Endothelial cell of umbilical vein (primary cell): ENCODE measurements around the gene AGK. TPM values are rescaled to one million over a fixed set of nuclear protein-coding genes. Genes with fewer than 3 reads are reported as not detected.

ENCODE experiments used
- BruUV-seq: library from RNA; stranded (reverse); fragments of 400-500 nt; replicated peaks from 2 replicates; lab custom pipeline; 2021; lab: Mats Ljungman, UMichigan
- CTCF ChIA-PET: fragments of 300-600, 350-600 bp; sonication (Branson Sonifier 250); formaldehyde crosslinking; loops from one replicate; lab custom pipeline; 2021; ENCODE audit warnings: antibody characterized with exemption, inconsistent platforms; lab: Charles Lee
- POLR2A ChIA-PET: fragments of 300-600, 350-600 bp; sonication (Branson Sonifier 250); formaldehyde crosslinking; loops from one replicate; lab custom pipeline; 2021; ENCODE audit warnings: antibody characterized with exemption, inconsistent platforms; lab: Charles Lee
- DNase-seq: peaks from one replicate; pipeline ENCODE4 v3.0.0-alpha.2; 2011; ENCODE audit warnings: low read depth, low spot score
- FAIRE-seq: peaks from 2 replicates; lab custom pipeline; 2011; peaks lifted over from hg19 to GRCh38; lab: Jason Lieb, UNC
- H2AFZ ChIP-seq: 2 replicates; pipeline ENCODE4 v1.6.0; 2012; ENCODE audit warnings: low read depth, low read length, control low read depth, inconsistent platforms
- H3K27ac ChIP-seq: 2 replicates; pipeline ENCODE4 v1.5.1; 2011; ENCODE audit warnings: low read depth, mild to moderate bottlenecking, control low read depth, low read length, moderate library complexity; ENCODE audit not compliant: insufficient read depth
- H3K27me3 ChIP-seq, 2 experiments: 2 replicates each; pipeline versions ENCODE4 v1.6.0 to v1.6.1; 2011; ENCODE audit warnings: low read length in 2 of 2, mixed read lengths in 1 of 2; ENCODE audit not compliant: control insufficient read depth in 2 of 2, insufficient read depth in 2 of 2
- H3K36me3 ChIP-seq, 2 experiments: 2 replicates in 1 of 2; 3 replicates in 1 of 2; pipeline ENCODE4 v1.5.1; 2011; ENCODE audit warnings: low read length in 2 of 2, mild to moderate bottlenecking in 1 of 2, moderate library complexity in 1 of 2; ENCODE audit not compliant: control insufficient read depth in 2 of 2, insufficient read depth in 2 of 2; ENCODE audit errors: extremely low read depth in 1 of 2
- H3K4me1 ChIP-seq: 3 replicates; pipeline ENCODE4 v1.5.1; 2011; ENCODE audit warnings: mild to moderate bottlenecking, low read length; ENCODE audit not compliant: control insufficient read depth, insufficient read depth; ENCODE audit errors: extremely low read depth
- H3K4me2 ChIP-seq: 2 replicates; pipeline ENCODE4 v1.6.1; 2011; ENCODE audit warnings: low read length, control low read depth, mixed read lengths; ENCODE audit not compliant: insufficient read depth
- H3K4me3 ChIP-seq, 3 experiments: fragments of 200-600 bp in 1 of 3; sonication (generic), shearing (Covaris generic) in 1 of 3; replicated peaks in 1 of 3; 2 replicates each; pipeline ENCODE4 v1.5.1; 2011 to 2016; ENCODE audit warnings: control low read depth in 3 of 3, low read length in 3 of 3, mild to moderate bottlenecking in 2 of 3, inconsistent platforms in 1 of 3, low read depth in 1 of 3, moderate library complexity in 1 of 3; ENCODE audit not compliant: insufficient read depth in 1 of 3
- H3K79me2 ChIP-seq: 2 replicates; pipeline ENCODE4 v1.6.0; 2012; ENCODE audit warnings: low read length, inconsistent platforms; ENCODE audit not compliant: control insufficient read depth, insufficient read depth
- H3K9ac ChIP-seq: replicated peaks from 2 replicates; pipeline ENCODE3; 2011; ENCODE audit warnings: low read length, control low read depth; ENCODE audit not compliant: insufficient read depth; ENCODE audit errors: extremely low read depth
- H3K9me1 ChIP-seq: replicated peaks from 3 replicates; pipeline ENCODE4 v1.6.0; 2011; ENCODE audit warnings: mild to moderate bottlenecking, low read length; ENCODE audit not compliant: control insufficient read depth, insufficient read depth; ENCODE audit errors: extremely low read depth
- H3K9me3 ChIP-seq: replicated peaks from 2 replicates; pipeline ENCODE4 v1.5.1; 2012; ENCODE audit warnings: low read length, inconsistent platforms; ENCODE audit not compliant: control insufficient read depth, insufficient read depth
- H4K20me1 ChIP-seq: replicated peaks from 2 replicates; pipeline ENCODE3; 2011; ENCODE audit warnings: mild to moderate bottlenecking, low read length; ENCODE audit not compliant: control insufficient read depth, insufficient read depth; ENCODE audit errors: extremely low read depth
- CTCF ChIP-seq, 2 donors: IDR thresholded peaks; 1 replicate in 1 of 2; 2 replicates in 1 of 2; pipeline ENCODE4 v1.5.1; 2011; ENCODE audit warnings: low read length in 2 of 2, mild to moderate bottlenecking in 2 of 2, moderate library complexity in 2 of 2, control low read depth in 1 of 2, inconsistent platforms in 1 of 2, low read depth in 1 of 2; ENCODE audit not compliant: insufficient read depth in 1 of 2; ENCODE audit errors: extremely low read depth in 1 of 2
- EZH2 ChIP-seq: IDR thresholded peaks from 2 replicates; pipeline ENCODE4 v1.6.1; 2012; ENCODE audit warnings: borderline replicate concordance, low read depth, mild to moderate bottlenecking, moderate library complexity, low read length, inconsistent platforms; ENCODE audit not compliant: severe bottlenecking
- FOS ChIP-seq: IDR thresholded peaks from 2 replicates; pipeline ENCODE4 v1.6.1; 2011; ENCODE audit warnings: mild to moderate bottlenecking, low read length, moderate library complexity, borderline replicate concordance; ENCODE audit not compliant: insufficient read depth
- GATA2 ChIP-seq: IDR thresholded peaks from 2 replicates; pipeline ENCODE4 v1.7.0; 2011; ENCODE audit warnings: low read depth, mild to moderate bottlenecking, moderate library complexity, mixed read lengths, low read length; ENCODE audit not compliant: insufficient read length, insufficient read depth
- JUN ChIP-seq: IDR thresholded peaks from 2 replicates; pipeline ENCODE4 v1.6.1; 2011; ENCODE audit warnings: borderline replicate concordance, low read depth; ENCODE audit not compliant: insufficient read length, insufficient read depth
- MAX ChIP-seq: IDR thresholded peaks from 2 replicates; pipeline ENCODE4 v1.6.1; 2011; ENCODE audit not compliant: insufficient read depth, insufficient read length
- MYC ChIP-seq: IDR thresholded peaks from one replicate; pipeline ENCODE4 v1.6.1; 2011; ENCODE audit warnings: mild to moderate bottlenecking, low read depth, low read length
- POLR2A ChIP-seq: IDR thresholded peaks from 2 replicates; pipeline ENCODE4 v1.6.1; 2012; ENCODE audit warnings: low read depth, mild to moderate bottlenecking, control low read depth, low read length
- POLR2AphosphoS5 ChIP-seq: IDR thresholded peaks from 2 replicates; pipeline ENCODE4 v1.6.1; 2012; ENCODE audit warnings: low read depth, mild to moderate bottlenecking, control low read depth, low read length, moderate library complexity; ENCODE audit not compliant: insufficient read depth
- dilution Hi-C: fragments of 300-500 bp; cut with MboI; formaldehyde crosslinking; loops from one replicate; pipeline ENCODE4 v1.15.0; 2019; ENCODE audit warnings: low sequenced_read_pairs; ENCODE audit not compliant: extremely low pct_ligation_motif_present
- intact Hi-C: fragments of 100-400 bp; cut with micrococcal nuclease; formaldehyde crosslinking; loops from one replicate; pipeline ENCODE4 v1.10.0; 2022
- polyA plus RNA-seq, 4 experiments: library from polyadenylated mRNA; depleted of rRNA in 3 of 4; stranded (reverse) in 3 of 4; unstranded in 1 of 4; fragments of >200 nt; gene quantifications; 2 replicates each; pipeline versions ENCODE4 v1.2.1 to v1.2.3, GENCODE V29; 2011 to 2012; ENCODE audit warnings: missing spikeins in 1 of 4
- total RNA-seq: library from RNA; stranded (reverse); gene quantifications from 2 replicates; pipeline ENCODE4 v1.2.3, GENCODE V29; 2021

The AGK gene
- total and polyA plus RNA-seq, 2 donors (not counting 3 experiments of a cell fraction or from before 2014, with no cell fraction given): 23.6 to 34.3 TPM

- BruUV-seq: no TSS peak
- intact Hi-C loops: no loop called here
- POLR2A ChIA-PET: interaction anchor here (0.6 kb wide), 1 partner anchor 959 kb away, joined by 3 read pairs; no protein-coding TSS in a partner anchor
Measured at GRCh38 chr7:141636053-141636452, 84.8 kb downstream of the AGK start.

GRCh38 chr7:141640239-141640840 is 89.1 kb downstream of the AGK start:
- no peak overlapping the region for H2AFZ ChIP-seq
- no peak overlapping the region for H3K27ac ChIP-seq
- peaks cover 3% of the 10 kb centered on the region for H3K4me1 ChIP-seq
- TF ChIP-seq POLR2AphosphoS5: no peak
- no peak for TF ChIP-seq JUN
- TF ChIP-seq GATA2: no peak
- no peak for TF ChIP-seq FOS
- TF ChIP-seq EZH2: no peak
- TF ChIP-seq MYC: no peak
- TF ChIP-seq CTCF (IDR thresholded peaks at IDR 0.05; ENCODE audit: extremely low read depth in 1 of 2, insufficient read depth in 1 of 2, low read depth in 1 of 2, low read length in 2 of 2): no peak
- TF ChIP-seq POLR2A: no peak
- TF ChIP-seq MAX: no peak
- no peaks in the 10 kb centered on the region for H3K9me1 ChIP-seq
- no peak overlapping the region for H3K4me3 ChIP-seq
- no peak overlapping the region for H3K4me2 ChIP-seq
- intact Hi-C loops: no loop called here
- no peak for FAIRE-seq
- dilution Hi-C loops: no loop called here
- no TSS peak for BruUV-seq
- peaks cover 2 to 3% of the 10 kb centered on the region in 2 experiments for H3K36me3 ChIP-seq
- ChIA-PET POLR2A (no interaction called here), CTCF (interaction anchor here (2.5 kb wide), 1 partner anchor 10 kb away, joined by 12 read pairs; no protein-coding TSS in a partner anchor)
- no peak for DNase-seq
- no peaks in the 10 kb centered on the region for H3K79me2 ChIP-seq
- H3K27me3 ChIP-seq: no peaks in the 10 kb centered on the region
- H3K9ac ChIP-seq: no peak overlapping the region
- no peaks in the 10 kb centered on the region for H4K20me1 ChIP-seq
- H3K9me3 ChIP-seq: no peaks in the 10 kb centered on the region

More at GRCh38 chr7:141636053-141636452, 84.8 kb downstream of the AGK start:
- H3K4me3 ChIP-seq: no peak overlapping the region
- dilution Hi-C loops: no loop called here
- H3K27me3 ChIP-seq: no peaks in the 10 kb centered on the region
- CTCF ChIA-PET: interaction anchor here (0.9 to 1.8 kb wide), 4 partner anchors 10 to 825 kb away, joined by 3 to 5 read pairs (median 3); partner anchors contain the start of gene SSBP1
- no peaks in the 10 kb centered on the region for H4K20me1 ChIP-seq
- no peaks in the 10 kb centered on the region for H3K79me2 ChIP-seq
- no peak overlapping the region for H2AFZ ChIP-seq
- no peaks in the 10 kb centered on the region for H3K9me3 ChIP-seq
- TF ChIP-seq MYC (no peak), FOS (no peak)
- H3K9ac ChIP-seq: no peak overlapping the region
- DNase-seq: no peak
- no peak for FAIRE-seq
- H3K4me1 ChIP-seq: peaks cover 3% of the 10 kb centered on the region
- H3K9me1 ChIP-seq: no peaks in the 10 kb centered on the region
- H3K36me3 ChIP-seq: no peaks in the 10 kb centered on the region
- H3K4me2 ChIP-seq: no peak overlapping the region
- no peak overlapping the region for H3K27ac ChIP-seq
